OCI-LY7 (cell line): ENCODE results near the gene CBLN2.

Experiments used
- EZH2phosphoT487 ChIP-seq: fragments of 200-600 bp; sonication (generic); IDR thresholded peaks from 2 replicates; pipeline ENCODE4 v1.6.1; 2018; ENCODE audit warnings: low read depth, borderline replicate concordance, mild to moderate bottlenecking, mixed run types, antibody characterized with exemption, low read length, moderate library complexity, mixed read lengths
- TF ChIP-seq, protein P1 (sequence below): fragments of 200-600 bp; sonication (generic); conservative IDR thresholded peaks from 2 replicates; pipeline ENCODE4 v1.5.1; 2014; ENCODE audit warnings: mild to moderate bottlenecking, antibody characterized with exemption, low read length, moderate library complexity, mixed read lengths

DNA sequence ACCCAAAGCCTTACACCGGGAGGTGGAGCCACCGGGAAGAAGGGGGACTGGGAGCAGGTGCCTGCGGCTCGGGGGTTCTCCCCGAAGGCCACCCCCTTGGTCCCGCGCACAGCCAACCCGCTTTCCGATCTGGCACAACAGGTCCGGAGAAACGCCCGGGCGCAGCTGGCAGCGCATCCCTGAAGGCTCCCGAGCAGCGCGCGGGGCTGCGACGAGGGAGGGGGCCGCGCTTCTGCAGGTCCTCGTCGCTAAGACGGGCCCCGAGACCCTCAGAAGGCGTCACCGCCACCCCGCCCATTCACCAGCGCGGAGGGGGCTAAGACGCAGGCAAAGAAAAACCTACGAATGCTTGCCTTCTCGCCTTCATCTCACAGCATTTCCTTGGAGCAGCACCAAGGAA, 1.8 kb downstream of the CBLN2 start:
- TF ChIP-seq, protein P1, sequence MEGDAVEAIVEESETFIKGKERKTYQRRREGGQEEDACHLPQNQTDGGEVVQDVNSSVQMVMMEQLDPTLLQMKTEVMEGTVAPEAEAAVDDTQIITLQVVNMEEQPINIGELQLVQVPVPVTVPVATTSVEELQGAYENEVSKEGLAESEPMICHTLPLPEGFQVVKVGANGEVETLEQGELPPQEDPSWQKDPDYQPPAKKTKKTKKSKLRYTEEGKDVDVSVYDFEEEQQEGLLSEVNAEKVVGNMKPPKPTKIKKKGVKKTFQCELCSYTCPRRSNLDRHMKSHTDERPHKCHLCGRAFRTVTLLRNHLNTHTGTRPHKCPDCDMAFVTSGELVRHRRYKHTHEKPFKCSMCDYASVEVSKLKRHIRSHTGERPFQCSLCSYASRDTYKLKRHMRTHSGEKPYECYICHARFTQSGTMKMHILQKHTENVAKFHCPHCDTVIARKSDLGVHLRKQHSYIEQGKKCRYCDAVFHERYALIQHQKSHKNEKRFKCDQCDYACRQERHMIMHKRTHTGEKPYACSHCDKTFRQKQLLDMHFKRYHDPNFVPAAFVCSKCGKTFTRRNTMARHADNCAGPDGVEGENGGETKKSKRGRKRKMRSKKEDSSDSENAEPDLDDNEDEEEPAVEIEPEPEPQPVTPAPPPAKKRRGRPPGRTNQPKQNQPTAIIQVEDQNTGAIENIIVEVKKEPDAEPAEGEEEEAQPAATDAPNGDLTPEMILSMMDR: no peak
- TF ChIP-seq EZH2phosphoT487: no peak
